T-helper 2 cell treated with Interferon-gamma antibody and Interleukin-4, amounts not matched to agents 100 ng/mL and 5 ng/mL, for 36 hours (primary cell): ENCODE measurements around the gene TMEM88. TPM values are rescaled to one million over a fixed set of nuclear protein-coding genes. Genes with fewer than 3 reads are reported as not detected.

Experiments used
- intact Hi-C: fragments of 100-400 bp; cut with micrococcal nuclease; formaldehyde crosslinking; loops from one replicate; pipeline ENCODE4 v1.15.1; 2023
- total RNA-seq: library from RNA; stranded (reverse); gene quantifications from 2 replicates; pipeline ENCODE4 v1.2.3, GENCODE V29; 2022

TMEM88 gene
- total RNA-seq, 1 donor from 2014 or later: 0.82 TPM

GRCh38 chr17:7881276-7882054, 26.6 kb downstream of the TMEM88 start:
- intact Hi-C loops: loop anchor here (10.0 kb wide), 2 partner anchors 243 to 273 kb away; partner anchors contain the start of genes HES7 and PER1

GRCh38 chr17:7882068-7882467, 27.2 kb downstream of the TMEM88 start:
- intact Hi-C loops: loop anchor here (10.0 kb wide), 2 partner anchors 243 to 273 kb away; partner anchors contain the start of genes HES7 and PER1

GRCh38 chr17:7882629-7883028, 27.8 kb downstream of the TMEM88 start:
- intact Hi-C loops: loop anchor here (10.0 kb wide), 2 partner anchors 242 to 272 kb away; partner anchors contain the start of genes HES7 and PER1

- intact Hi-C loops: loop anchor here (10.0 kb wide), 2 partner anchors 241 to 271 kb away; partner anchors contain the start of genes HES7 and PER1
Measured at GRCh38 chr17:7883781-7884386, 29.0 kb downstream of the TMEM88 start.

GRCh38 chr17:7884581-7885366, 29.9 kb downstream of the TMEM88 start:
- intact Hi-C loops: loop anchor here (10.0 kb wide), 2 partner anchors 240 to 270 kb away; partner anchors contain the start of genes HES7 and PER1

- intact Hi-C loops: loop anchor here (2.0 to 10.0 kb wide), 4 partner anchors 41 to 579 kb away; partner anchors contain the start of genes EIF5A, HES7 and PER1
Measured at GRCh38 chr17:7885367-7886226, 30.7 kb downstream of the TMEM88 start.

- intact Hi-C loops: loop anchor here (1.0 to 10.0 kb wide), 9 partner anchors 23 to 580 kb away; partner anchors contain the start of genes CNTROB, EIF5A, HES7 and NAA38
Measured at GRCh38 chr17:7886227-7887037, 31.6 kb downstream of the TMEM88 start.

GRCh38 chr17:7887038-7887481, 32.2 kb downstream of the TMEM88 start:
- intact Hi-C loops: loop anchor here (1.0 to 10.0 kb wide), 9 partner anchors 24 to 580 kb away; partner anchors contain the start of genes CNTROB, EIF5A, HES7 and NAA38

- intact Hi-C loops: loop anchor here (1.0 to 10.0 kb wide), 9 partner anchors 24 to 581 kb away; partner anchors contain the start of genes CNTROB, EIF5A, HES7 and NAA38
Measured at GRCh38 chr17:7887482-7888183, 32.8 kb downstream of the TMEM88 start.

GRCh38 chr17:7888184-7888920, 33.5 kb downstream of the TMEM88 start, which contains the start of gene CHD3:
Gene CHD3, plus strand, starts transcription at chr17:7888789. Its CDS starts 212 bp downstream, at chr17:7889001.
- intact Hi-C loops: loop anchor here (10.0 kb wide), 2 partner anchors 236 to 266 kb away; partner anchors contain the start of genes HES7 and PER1

GRCh38 chr17:7889166-7889955, 34.5 kb downstream of the TMEM88 start:
- intact Hi-C loops: loop anchor here (10.0 kb wide), 2 partner anchors 235 to 265 kb away; partner anchors contain the start of genes HES7 and PER1

GRCh38 chr17:7893187-7893880, 38.5 kb downstream of the TMEM88 start:
- intact Hi-C loops: no loop called here

- intact Hi-C loops: no loop called here
Measured at GRCh38 chr17:7894226-7894625, 39.4 kb downstream of the TMEM88 start.

GRCh38 chr17:7894866-7895265, 40.0 kb downstream of the TMEM88 start:
- intact Hi-C loops: no loop called here

GRCh38 chr17:7897090-7897489, 42.2 kb downstream of the TMEM88 start:
- intact Hi-C loops: no loop called here

- intact Hi-C loops: no loop called here
Measured at GRCh38 chr17:7897773-7898172, 42.9 kb downstream of the TMEM88 start.
